BJ (cell line): ENCODE measurements around the gene FUT8. TPM values are rescaled to one million over a fixed set of nuclear protein-coding genes. Genes with fewer than 3 reads are reported as not detected.

Source experiments
- CTCF ChIA-PET: fragments of 350-600 bp; formaldehyde crosslinking; extraction: SDS; loops from one replicate; lab custom pipeline; 2021; ENCODE audit warnings: antibody characterized with exemption, inconsistent platforms; lab: Yijun Ruan, JAX
- POLR2A ChIA-PET: fragments of 300-600 bp; sonication (Branson Sonifier 250); formaldehyde crosslinking; extraction: SDS; loops from one replicate; lab custom pipeline; 2021; ENCODE audit warnings: antibody characterized with exemption; lab: Charles Lee
- DNase-seq: peaks from one replicate; pipeline ENCODE4 v3.0.0-alpha.2; 2011; ENCODE audit warnings: low read depth
- H3K27me3 ChIP-seq: 2 replicates; pipeline ENCODE4 v1.6.0; 2011; ENCODE audit warnings: low read length; ENCODE audit not compliant: control insufficient read depth, insufficient read depth
- H3K36me3 ChIP-seq: 2 replicates; pipeline ENCODE4 v1.5.1; 2011; ENCODE audit warnings: low read length; ENCODE audit not compliant: control insufficient read depth, insufficient read depth
- H3K4me3 ChIP-seq: 2 replicates; pipeline ENCODE4 v1.5.1; 2011; ENCODE audit warnings: low read depth, mild to moderate bottlenecking, control low read depth, low read length
- CTCF ChIP-seq: IDR thresholded peaks from 2 replicates; pipeline ENCODE4 v1.5.1; 2011; ENCODE audit warnings: low read depth, mild to moderate bottlenecking, control low read depth, inconsistent platforms, low read length, moderate library complexity; ENCODE audit not compliant: insufficient read depth
- polyA minus RNA-seq: library from RNA; depleted of rRNA, polyadenylated mRNA; stranded (reverse); fragments of >200 nt; gene quantifications from 2 replicates; pipeline ENCODE4 v1.2.3, GENCODE V29; 2011; rRNA and poly(A)+ RNA removed
- polyA plus RNA-seq: library from polyadenylated mRNA; depleted of rRNA; stranded (reverse); fragments of >200 nt; gene quantifications from 2 replicates; pipeline ENCODE4 v1.2.3, GENCODE V29; 2011; rRNA removed

FUT8 gene
- 14.7 and 23.0 TPM in 2 replicates for polyA plus RNA-seq
- polyA minus RNA-seq, result 17.8 and 18.0 TPM in 2 replicates

DNA sequence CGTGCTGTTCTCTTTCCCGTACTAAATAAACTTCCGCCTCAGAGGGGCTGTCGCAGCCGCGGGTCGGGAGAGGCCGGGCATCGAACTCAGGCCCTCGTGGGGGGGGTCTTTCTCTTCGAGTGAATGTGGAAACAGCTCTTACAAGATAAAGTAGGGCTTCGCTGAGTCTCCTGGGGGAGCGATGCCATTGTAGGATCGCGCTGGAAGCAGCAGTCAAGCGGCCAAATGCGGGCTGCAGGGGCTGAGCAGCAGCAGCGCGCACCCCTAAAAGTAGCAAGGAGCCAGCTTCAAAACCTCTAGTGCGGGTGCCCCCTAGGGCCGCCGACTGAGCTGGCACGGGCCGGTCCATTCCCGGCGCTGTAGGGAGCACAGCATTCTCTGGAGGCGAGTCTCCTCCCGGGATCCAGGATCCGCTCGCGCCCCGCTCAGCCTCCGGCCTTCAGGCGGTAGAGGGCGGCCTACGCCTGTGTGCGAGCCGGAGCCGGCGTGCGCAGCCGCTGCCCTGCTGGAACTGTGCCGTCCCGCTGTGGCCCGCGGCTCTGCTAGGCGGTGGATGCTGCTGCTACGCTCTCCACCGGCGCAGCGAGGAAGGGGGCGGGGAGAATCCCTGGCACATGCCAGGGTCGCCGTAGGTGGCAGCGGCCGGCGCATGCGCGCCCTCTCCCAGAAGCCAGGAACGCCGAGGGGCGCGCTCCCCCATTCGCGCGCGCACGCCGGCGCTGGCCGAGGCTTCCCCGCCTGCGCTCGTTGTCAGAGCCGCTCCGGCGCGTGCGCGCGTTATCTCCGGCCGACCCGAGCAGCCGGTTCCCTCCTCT, at the start of gene FUT8:
FUT8 (plus strand) TSS at position 699 of the 815 bp plus-strand sequence. CDS start 148,834 bp downstream, outside the sequence.
- H3K36me3 ChIP-seq, result no peaks in the 10 kb centered on the region
- peak; percentile 77 for TF ChIP-seq CTCF
- ChIA-PET CTCF (interaction anchor here (0.6 to 8.3 kb wide), 25 partner anchors 9 to 546 kb away, joined by 3 to 103 read pairs (median 4); no protein-coding TSS in a partner anchor), POLR2A (interaction anchor here (0.7 to 1.1 kb wide), 5 partner anchors 9 to 284 kb away, joined by 3 to 4 read pairs (median 4); no protein-coding TSS in a partner anchor)
- peak; percentile 78 for DNase-seq
- H3K4me3 ChIP-seq, result peak within 1 kb of the TSS; percentile 90
- no peaks in the 10 kb centered on the region for H3K27me3 ChIP-seq

- Histone ChIP-seq H3K27me3 (no peaks in the 10 kb centered on the region), H3K4me3 (no peak overlapping the region), H3K36me3 (no peaks in the 10 kb centered on the region)
- ChIA-PET POLR2A (interaction anchor here (0.6 kb wide), 1 partner anchor 28 kb away, joined by 5 read pairs; no protein-coding TSS in a partner anchor), CTCF (interaction anchor here (0.6 kb wide), 1 partner anchor 13 kb away, joined by 3 read pairs; no protein-coding TSS in a partner anchor)
- DNase-seq, result no peak
- TF ChIP-seq CTCF, result no peak
These were observed 45.5 kb upstream of the FUT8 start for GRCh38 chr14:65366802-65367565.

GRCh38 chr14:65369560-65369959, 43.0 kb upstream of the FUT8 start:
- no peak for TF ChIP-seq CTCF
- DNase-seq, result no peak
- H3K4me3 ChIP-seq, result no peak overlapping the region
- H3K36me3 ChIP-seq, result no peaks in the 10 kb centered on the region
- ChIA-PET POLR2A (no interaction called here), CTCF (no interaction called here)
- H3K27me3 ChIP-seq, result no peaks in the 10 kb centered on the region

GRCh38 chr14:65370801-65371248, 41.7 kb upstream of the FUT8 start:
- TF ChIP-seq CTCF, result no peak
- Histone ChIP-seq H3K4me3 (no peak overlapping the region), H3K36me3 (no peaks in the 10 kb centered on the region), H3K27me3 (no peaks in the 10 kb centered on the region)
- ChIA-PET POLR2A (no interaction called here), CTCF (interaction anchor here (0.6 kb wide), 1 partner anchor 11 kb away, joined by 5 read pairs; no protein-coding TSS in a partner anchor)
- no peak for DNase-seq
